NT2/D1 (cell line): ENCODE measurements around the gene SPPL3.

Source experiments
- DNase-seq: peaks from one replicate; pipeline ENCODE4 v3.0.0-alpha.2; 2011; ENCODE audit warnings: low read depth, low spot score
- H3K27me3 ChIP-seq: 2 replicates; pipeline ENCODE4 v1.6.0; 2011; ENCODE audit warnings: mild to moderate bottlenecking; ENCODE audit not compliant: insufficient read length, insufficient read depth
- H3K36me3 ChIP-seq: 2 replicates; pipeline ENCODE4 v1.6.1; 2011; ENCODE audit warnings: mild to moderate bottlenecking, low read length, mixed read lengths; ENCODE audit not compliant: insufficient read depth, insufficient read length
- H3K4me1 ChIP-seq: 2 replicates; pipeline ENCODE4 v1.5.1; 2011; ENCODE audit not compliant: insufficient read depth, insufficient read length
- H3K4me3 ChIP-seq: 2 replicates; pipeline ENCODE4 v1.5.1; 2011; ENCODE audit warnings: low read depth; ENCODE audit not compliant: insufficient read length
- H3K9ac ChIP-seq: 2 replicates; pipeline ENCODE4 v1.6.0; 2011; ENCODE audit warnings: low read depth; ENCODE audit not compliant: insufficient read length
- H3K9me3 ChIP-seq: 2 replicates; pipeline ENCODE4 v1.5.1; 2011; ENCODE audit warnings: mild to moderate bottlenecking, low read length; ENCODE audit not compliant: insufficient read depth
- SUZ12 ChIP-seq: IDR thresholded peaks from 2 replicates; pipeline ENCODE4 v1.6.1; 2011; ENCODE audit not compliant: insufficient read length, insufficient read depth; ENCODE audit errors: extremely low read depth
- YY1 ChIP-seq: IDR thresholded peaks from 2 replicates; pipeline ENCODE4 v1.6.1; 2011; ENCODE audit not compliant: insufficient read length, insufficient read depth
- ZNF274 ChIP-seq: IDR thresholded peaks from 2 replicates; pipeline ENCODE4 v1.6.1; 2011; ENCODE audit warnings: mild to moderate bottlenecking, low read depth, low read length

The SPPL3 gene

DNA sequence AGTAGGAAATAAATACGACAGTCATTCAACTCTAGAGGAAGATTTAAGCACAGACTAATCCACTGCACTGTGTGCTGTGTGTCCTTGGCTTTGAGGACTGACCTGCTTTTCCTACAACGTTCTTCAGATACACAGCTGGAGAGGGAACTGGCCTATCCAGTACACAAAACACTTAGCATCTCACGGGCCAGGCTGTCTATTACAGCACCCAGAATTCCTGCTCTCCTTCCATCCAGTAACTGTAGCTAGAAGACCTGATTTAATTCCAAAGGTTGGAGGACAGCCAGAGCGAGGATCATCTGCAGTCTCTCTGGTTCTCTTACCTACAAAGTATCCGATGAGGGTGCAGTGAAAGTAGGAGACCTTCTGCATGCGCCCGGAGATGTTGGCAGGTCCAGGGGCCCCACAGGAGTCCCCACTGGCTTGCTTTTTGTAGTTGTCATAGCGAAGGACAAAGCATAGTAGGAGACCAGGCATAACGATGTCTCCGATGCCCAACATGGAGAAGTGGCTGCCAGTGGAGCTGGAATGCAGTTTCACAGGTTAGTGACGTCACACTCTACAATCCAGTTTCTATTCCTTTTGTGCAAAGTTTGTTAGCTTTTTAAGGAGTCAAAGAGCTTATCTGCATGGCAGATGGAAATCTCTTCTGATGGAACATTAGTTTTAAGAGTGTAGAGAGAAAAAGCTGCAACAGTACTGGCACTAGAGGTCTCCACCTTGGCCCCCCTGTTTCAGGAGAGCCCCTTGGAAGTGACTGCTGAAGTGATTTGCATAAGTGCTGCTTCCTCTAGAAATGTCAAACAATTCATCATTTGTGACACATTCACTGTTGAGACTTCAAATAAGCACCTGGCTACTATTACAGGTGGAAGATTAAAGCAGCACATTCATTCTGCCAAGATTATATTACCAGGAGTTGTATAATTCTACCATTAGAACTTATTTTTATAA, 136.8 kb downstream of the SPPL3 start:
- TF ChIP-seq SUZ12 (no peak), ZNF274 (no peak)
- no peak overlapping the region for H3K4me3 ChIP-seq
- peaks cover 58% of the 10 kb centered on the region for H3K36me3 ChIP-seq

DNA sequence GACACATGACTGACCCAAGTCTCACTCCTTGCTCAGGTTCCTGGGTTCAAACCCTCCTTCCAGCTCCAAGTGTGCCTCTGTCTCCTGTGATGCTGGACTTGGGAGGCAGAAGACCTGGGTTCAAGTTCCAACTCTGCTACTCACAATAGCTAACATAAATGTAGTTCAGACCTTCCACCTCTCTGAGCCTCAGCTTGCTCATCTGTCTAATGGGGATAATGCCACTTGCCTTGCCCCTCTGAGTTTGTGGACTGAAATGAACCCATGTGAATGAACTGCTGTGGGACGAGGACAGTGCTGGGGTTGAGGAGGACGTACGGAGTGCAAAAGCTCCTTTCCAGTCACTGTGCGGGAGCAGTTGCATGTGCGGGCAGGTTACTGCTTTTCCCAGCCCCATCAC, 137.6 kb downstream of the SPPL3 start:
- peaks cover 59% of the 10 kb centered on the region for H3K36me3 ChIP-seq
- H3K27me3 ChIP-seq = no peaks in the 10 kb centered on the region
- H3K9ac ChIP-seq = no peak overlapping the region
- peaks cover 4% of the 10 kb centered on the region; the same call in 1 of the 2 replicates for H3K9me3 ChIP-seq
- no peak overlapping the region for H3K4me3 ChIP-seq
- DNase-seq = no peak
- TF ChIP-seq YY1 = no peak
- no peak for TF ChIP-seq ZNF274
- TF ChIP-seq SUZ12 = no peak
- no peaks in the 10 kb centered on the region for H3K4me1 ChIP-seq

More for the DNA sequence above, 136.8 kb downstream of the SPPL3 start:
- Histone ChIP-seq H3K9ac (no peak overlapping the region), H3K27me3 (no peaks in the 10 kb centered on the region), H3K4me1 (no peaks in the 10 kb centered on the region), H3K9me3 (peaks cover 4% of the 10 kb centered on the region; the same call in 1 of the 2 replicates)
- no peak for DNase-seq

DNA sequence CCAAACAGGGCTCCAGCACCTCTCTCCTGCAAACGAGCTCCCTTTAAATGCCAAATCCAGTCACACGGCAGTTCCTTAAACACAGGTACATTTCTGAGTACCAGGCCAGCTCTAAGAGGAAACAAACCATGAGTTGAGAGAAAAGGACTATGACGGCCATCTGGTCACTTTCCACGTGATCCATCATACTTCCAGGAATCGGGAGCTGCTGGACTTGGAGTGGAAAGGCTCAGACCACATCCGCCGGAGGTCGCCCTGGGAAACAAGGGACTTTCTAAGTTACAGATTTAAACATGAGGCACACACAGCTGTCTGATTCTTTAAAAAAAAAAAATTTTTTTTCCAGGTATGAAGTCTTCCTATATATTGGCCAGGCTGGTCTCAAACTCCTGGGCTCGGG, 139.3 kb downstream of the SPPL3 start:
- no peak overlapping the region for H3K9ac ChIP-seq
- TF ChIP-seq ZNF274 (no peak), YY1 (no peak), SUZ12 (no peak)
- no peaks in the 10 kb centered on the region for H3K27me3 ChIP-seq
- H3K4me1 ChIP-seq = peaks cover 6% of the 10 kb centered on the region
- H3K9me3 ChIP-seq = peaks cover 4% of the 10 kb centered on the region; the same call in 1 of the 2 replicates
- no peak overlapping the region for H3K4me3 ChIP-seq
- H3K36me3 ChIP-seq = peaks cover 65% of the 10 kb centered on the region
- no peak for DNase-seq

DNA sequence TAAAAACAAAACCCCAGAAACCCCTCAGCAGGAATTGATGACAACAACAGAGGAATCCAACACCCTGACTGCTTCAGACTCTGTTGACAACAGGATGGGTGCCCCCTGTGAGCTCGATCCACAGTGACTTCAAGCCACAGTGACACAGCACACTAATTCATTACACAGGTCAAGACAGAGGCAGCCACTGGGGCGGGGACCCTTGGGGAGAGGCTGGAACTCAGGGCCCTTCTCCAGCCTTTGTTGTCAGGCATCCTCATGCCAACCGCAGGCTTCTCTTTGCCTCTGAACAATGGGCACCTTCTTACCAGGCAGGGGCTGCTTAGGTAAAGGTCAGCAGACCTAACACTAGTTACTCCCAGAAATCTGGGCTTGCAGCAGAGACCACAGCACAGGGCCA, 140.9 kb downstream of the SPPL3 start:
- H3K36me3 ChIP-seq = peaks cover 57% of the 10 kb centered on the region

DNA sequence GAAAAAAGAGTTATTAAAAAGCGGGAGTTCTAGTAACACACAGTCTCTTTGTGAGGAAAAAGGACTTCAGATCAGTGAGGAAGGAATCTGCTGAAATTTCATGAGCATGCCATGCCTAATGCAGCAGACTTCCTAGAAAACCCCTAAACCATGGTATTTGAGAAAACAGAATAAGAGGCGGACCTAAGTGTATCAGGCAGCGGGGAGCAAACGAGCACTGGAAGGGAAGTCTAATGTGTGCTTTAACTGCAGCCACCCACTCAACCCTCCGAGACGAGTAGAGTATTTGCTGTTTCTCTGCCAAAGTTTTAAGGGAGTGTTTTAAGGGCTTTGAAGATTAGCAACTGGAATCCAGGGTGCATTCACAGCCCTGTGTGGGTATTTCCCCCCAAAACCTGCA, 142.1 kb downstream of the SPPL3 start:
- H3K36me3 ChIP-seq = peaks cover 46% of the 10 kb centered on the region
- H3K4me1 ChIP-seq = peaks cover 8% of the 10 kb centered on the region
- no peak overlapping the region for H3K9ac ChIP-seq
- no peaks in the 10 kb centered on the region for H3K27me3 ChIP-seq
- no peak overlapping the region for H3K4me3 ChIP-seq
- H3K9me3 ChIP-seq = no peaks in the 10 kb centered on the region
- no peak for TF ChIP-seq YY1
- no peak for TF ChIP-seq ZNF274
- DNase-seq = no peak

More for the DNA sequence above, 140.9 kb downstream of the SPPL3 start:
- Histone ChIP-seq H3K4me1 (peaks cover 8% of the 10 kb centered on the region), H3K27me3 (no peaks in the 10 kb centered on the region), H3K9ac (no peak overlapping the region), H3K9me3 (peaks cover 3% of the 10 kb centered on the region; the same call in 1 of the 2 replicates), H3K4me3 (no peak overlapping the region)
- no peak for TF ChIP-seq SUZ12
- DNase-seq = no peak

DNA sequence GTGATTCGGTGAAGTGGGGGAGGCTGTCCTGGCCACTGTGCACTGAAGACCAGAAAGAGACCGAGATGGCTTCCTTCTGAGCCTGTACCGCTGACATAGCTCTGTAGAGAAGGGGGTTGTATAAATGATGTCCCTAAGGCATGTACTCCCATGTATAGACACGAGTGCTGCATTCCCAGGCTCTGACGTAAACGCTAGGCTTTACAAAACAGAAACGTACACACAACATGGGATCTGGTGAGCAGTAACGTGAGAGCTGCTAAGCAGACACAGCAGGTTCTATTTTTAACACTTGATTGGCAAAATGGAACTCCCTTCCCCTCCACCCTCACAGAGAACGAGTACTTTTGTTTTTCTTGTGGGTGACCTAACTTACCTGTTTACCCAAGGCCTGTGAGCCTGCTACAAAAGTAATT, 142.6 kb downstream of the SPPL3 start:
- Histone ChIP-seq H3K4me1 (peaks cover 8% of the 10 kb centered on the region), H3K9me3 (no peaks in the 10 kb centered on the region), H3K9ac (no peak overlapping the region), H3K27me3 (no peaks in the 10 kb centered on the region), H3K4me3 (no peak overlapping the region), H3K36me3 (peaks cover 41% of the 10 kb centered on the region)
- TF ChIP-seq YY1 (no peak), SUZ12 (no peak), ZNF274 (no peak)
- no peak for DNase-seq

DNA sequence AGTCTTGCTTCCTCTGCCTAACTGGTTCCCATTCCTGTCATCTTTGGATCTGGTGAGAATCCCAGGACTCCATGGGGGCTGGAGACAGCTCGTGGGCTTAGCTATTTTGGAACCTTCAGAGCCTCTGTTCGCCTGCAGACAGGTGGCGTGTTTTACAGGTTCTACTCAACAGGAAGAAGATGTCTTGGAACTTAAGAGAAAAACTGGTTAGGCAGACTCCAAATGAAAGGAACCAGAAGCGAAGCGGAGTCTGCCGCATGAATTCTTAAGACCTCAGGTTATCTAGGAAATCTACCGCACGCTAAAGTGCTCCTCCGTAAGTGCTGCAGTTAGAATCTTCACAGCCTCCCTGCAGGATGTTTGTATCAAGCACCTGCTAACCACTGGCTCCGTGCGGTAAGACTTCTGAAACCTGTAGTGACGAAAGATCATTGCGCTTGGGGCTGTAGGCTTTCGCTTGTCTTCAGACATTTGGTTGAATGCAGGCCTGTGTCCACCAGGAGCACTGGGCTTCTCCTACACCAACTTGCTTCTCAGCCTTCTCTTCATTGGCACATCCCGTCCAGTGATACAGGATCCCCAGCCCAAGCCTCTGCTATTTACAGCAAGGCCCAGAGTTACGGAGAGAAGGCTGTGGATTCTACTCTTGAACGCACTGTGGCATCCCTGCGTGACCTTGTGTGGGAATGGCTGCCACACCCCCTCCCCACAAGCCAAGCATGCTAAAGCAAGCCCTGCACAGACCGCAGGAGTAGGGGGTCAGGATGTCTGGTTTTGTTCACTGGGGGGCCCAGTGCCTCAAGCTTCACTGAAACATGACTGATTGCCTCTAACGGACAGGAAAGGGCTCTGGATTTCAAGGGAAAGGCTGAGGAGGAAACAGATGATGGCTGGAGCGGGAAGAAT, 143.6 kb downstream of the SPPL3 start:
- TF ChIP-seq SUZ12 = no peak
- no peak for TF ChIP-seq YY1
- TF ChIP-seq ZNF274 = no peak
- H3K4me3 ChIP-seq = no peak overlapping the region
- H3K9me3 ChIP-seq = no peaks in the 10 kb centered on the region
- H3K9ac ChIP-seq = no peak overlapping the region
- peaks cover 8% of the 10 kb centered on the region for H3K4me1 ChIP-seq
- no peak for DNase-seq
- H3K27me3 ChIP-seq = no peaks in the 10 kb centered on the region
- H3K36me3 ChIP-seq = peaks cover 31% of the 10 kb centered on the region
